ENCODE results near the gene PIAS4. TPM values are rescaled to one million over a fixed set of nuclear protein-coding genes. Genes with fewer than 3 reads are reported as not detected.
A peak's percentile ranks its signal among the peaks of the same experiment; 100 is the strongest.
"Not testable (repeated sequence)": the region's sequence is repeated elsewhere in the genome, so short reads cannot be mapped to it uniquely, and the experiment has no call there.

PIAS4 gene, protein sequence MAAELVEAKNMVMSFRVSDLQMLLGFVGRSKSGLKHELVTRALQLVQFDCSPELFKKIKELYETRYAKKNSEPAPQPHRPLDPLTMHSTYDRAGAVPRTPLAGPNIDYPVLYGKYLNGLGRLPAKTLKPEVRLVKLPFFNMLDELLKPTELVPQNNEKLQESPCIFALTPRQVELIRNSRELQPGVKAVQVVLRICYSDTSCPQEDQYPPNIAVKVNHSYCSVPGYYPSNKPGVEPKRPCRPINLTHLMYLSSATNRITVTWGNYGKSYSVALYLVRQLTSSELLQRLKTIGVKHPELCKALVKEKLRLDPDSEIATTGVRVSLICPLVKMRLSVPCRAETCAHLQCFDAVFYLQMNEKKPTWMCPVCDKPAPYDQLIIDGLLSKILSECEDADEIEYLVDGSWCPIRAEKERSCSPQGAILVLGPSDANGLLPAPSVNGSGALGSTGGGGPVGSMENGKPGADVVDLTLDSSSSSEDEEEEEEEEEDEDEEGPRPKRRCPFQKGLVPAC
- 10 to 100 TPM; 34.4 to 34.9 TPM for total RNA-seq
- 1 to 10 TPM; 3.2 to 4.9 (median 4.5) TPM for polyA plus RNA-seq
- 10.0 to 35.3 (median 26.4) reads per million in 6 experiments for total RNA-seq

DNA sequence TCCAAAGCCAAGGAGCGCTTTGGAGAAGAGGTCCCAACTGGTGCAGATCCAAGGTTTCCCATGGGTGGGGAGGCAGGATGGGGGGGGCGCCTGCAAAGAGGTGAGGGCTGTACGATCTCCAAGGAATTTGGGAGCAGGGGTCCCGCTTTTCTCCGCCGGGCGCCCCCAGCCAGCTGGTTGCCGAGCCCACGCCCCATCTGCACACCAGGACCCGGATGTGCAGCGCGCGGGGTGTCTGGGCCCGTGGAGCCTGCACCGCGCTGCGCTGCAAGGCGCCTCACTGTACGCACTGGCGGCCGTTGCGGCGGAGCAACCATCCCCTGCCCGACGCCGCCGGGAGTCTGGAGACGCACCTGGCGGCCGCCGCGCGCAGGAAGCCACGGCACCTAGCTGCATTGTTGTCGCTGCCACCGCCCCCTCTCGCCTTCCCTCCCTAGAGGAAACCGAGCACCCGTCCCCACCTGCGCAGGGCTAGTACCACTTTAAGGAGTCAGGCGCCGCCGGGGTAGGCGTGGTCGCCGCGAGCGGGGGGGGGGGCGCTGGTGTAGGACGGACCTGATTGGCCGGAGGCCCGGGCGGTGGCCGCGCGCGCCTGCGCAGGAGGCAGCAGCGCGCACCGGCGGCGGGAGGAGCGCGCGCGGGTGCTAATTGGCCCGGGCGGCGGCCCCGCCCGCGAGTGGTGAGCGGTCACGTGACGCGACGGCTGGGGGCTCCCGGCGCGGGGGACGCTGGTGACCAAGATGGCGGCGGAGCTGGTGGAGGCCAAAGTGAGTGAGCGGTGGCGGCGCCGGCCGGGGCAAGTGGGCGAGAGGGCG, at the start of gene PIAS4:
Gene PIAS4 (plus strand): TSS at position 716 of the 815 bp plus-strand sequence. CDS start 25 bp downstream, at position 741.
- Mint-ChIP-seq H3K36me3 (peaks cover 0 to 2% (median 0%) of the 10 kb centered on the region in 3 donors), H3K4me1 (peaks cover 11 to 39% (median 29%) of the 10 kb centered on the region in 4 donors), H3K9me3 (no peaks in the 10 kb centered on the region), H3K4me3 (peak within 1 kb of the TSS; percentile 79 to 93 (median 87)), H3K27ac (peak within 1 kb of the TSS; percentile 71 to 91 (median 85)), H3K27me3 (no peaks in the 10 kb centered on the region)
- ATAC-seq (peak; percentile 90 to 91), DNase-seq (peak; percentile 88 to 99 (median 94))
- POLR2A ChIA-PET = interaction anchor here (0.6 to 3.5 kb wide), 26 partner anchors 13 to 893 kb away, joined by 3 to 46 read pairs (median 4); partner anchors contain the start of genes DAPK3, EEF2, MRPL54 and ZBTB7A

DNA sequence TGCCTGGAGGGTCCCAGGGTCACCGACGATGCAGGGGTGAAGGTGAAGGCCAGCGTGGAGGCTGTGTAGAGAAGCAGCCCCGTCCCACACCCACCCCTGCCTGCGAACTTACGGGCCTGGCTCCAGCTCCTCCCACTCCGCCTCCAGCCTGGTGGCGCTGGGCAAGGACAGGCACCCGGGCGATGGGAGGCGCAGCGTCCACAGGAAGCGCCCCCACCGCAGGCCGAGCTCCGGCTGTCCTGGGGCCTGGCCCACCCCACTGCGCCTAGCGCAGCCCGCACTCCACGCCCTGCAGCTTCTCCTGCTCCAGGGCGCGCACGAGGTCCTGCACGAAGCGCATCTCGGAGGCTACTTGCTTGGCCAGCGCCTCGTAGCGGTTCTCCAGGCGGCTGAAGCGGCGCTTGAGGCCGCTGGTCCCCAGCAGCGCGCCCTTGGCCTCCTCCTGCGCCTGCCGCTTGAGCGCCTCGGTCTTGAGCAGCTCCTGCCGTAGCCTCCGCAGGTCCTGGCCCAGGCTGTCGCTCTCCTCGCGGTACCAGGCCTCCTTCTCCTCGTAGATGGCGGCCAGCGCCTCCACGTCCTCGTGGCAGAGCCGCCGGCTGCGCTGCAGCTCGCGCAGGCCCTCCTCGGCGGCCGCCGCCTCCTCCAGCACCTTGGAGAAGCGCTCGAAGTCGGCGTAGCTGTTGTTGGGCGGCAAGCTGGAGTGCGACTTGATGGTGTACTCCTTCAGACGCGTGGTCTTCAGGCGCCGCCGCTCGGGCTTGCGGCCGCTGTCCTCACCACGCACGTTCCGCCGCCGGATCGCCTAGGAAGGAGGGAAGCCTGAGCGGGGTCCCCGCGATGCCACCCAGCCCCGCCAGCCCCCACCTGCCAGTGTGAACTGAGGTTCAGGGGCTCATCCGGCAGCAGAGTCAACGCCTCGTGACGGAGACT, 48.4 kb upstream of the PIAS4 start:
- Mint-ChIP-seq H3K27me3 (no peaks in the 10 kb centered on the region), H3K27ac (no peak overlapping the region), H3K4me1 (no peaks in the 10 kb centered on the region), H3K9me3 (no peaks in the 10 kb centered on the region), H3K36me3 (peaks cover 0 to 52% (median 0%) of the 10 kb centered on the region in 3 donors), H3K4me3 (no peak overlapping the region)
- POLR2A ChIA-PET = interaction anchor here (0.5 kb wide), 1 partner anchor 9 kb away, joined by 3 read pairs; no protein-coding TSS in a partner anchor
- ATAC-seq (no peak), DNase-seq (no peak)

DNA sequence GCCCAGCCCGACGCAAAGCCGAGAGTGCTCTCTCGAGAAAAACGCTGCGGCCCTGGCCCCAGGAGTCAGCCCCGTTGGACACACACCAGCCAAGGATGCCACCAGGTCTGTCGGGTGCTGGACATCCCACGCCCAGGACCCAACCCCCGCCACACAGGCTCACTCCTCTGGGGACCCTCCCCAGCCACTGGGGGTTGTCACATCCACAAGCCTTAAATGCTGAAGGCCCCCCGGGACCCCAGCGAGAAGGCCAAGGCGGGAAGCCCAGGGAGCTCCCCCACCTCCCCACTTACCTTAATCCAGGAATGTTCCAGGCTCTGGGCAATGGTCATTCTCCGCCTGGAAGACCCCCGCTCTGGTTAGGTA, 47.8 kb upstream of the PIAS4 start:
- Mint-ChIP-seq H3K4me1 (no peaks in the 10 kb centered on the region), H3K27ac (no peak overlapping the region)
- POLR2A ChIA-PET = interaction anchor here (0.5 kb wide), 1 partner anchor 9 kb away, joined by 3 read pairs; no protein-coding TSS in a partner anchor

DNA sequence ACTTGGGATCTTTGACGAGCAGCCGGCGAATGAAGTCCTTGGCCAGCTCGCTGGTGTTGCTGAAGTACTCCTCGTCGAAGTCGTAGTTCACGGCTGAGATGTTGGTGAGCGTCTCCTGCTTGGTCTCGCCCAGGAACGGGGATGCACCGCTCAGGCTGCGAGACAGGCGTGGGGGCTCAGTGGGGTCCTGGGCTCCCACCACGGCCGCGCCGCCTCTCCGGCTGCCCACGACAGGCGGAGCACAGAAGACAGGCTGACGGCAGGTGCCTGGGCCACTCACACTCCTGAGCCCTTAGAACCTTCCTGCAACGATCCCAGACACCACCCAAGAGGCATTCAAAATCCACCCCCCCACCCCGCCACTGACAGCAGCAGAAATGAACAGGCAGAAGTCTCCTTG, 46.5 kb upstream of the PIAS4 start:
- Mint-ChIP-seq H3K4me3 (no peak overlapping the region), H3K9me3 (no peaks in the 10 kb centered on the region), H3K27ac (no peak overlapping the region), H3K36me3 (peaks cover 0 to 62% (median 0%) of the 10 kb centered on the region in 3 donors), H3K4me1 (peaks cover 0 to 7% (median 0%) of the 10 kb centered on the region in 4 donors), H3K27me3 (no peaks in the 10 kb centered on the region)
- DNase-seq = no peak
- POLR2A ChIA-PET = no interaction called here
- ATAC-seq = no peak

More for the DNA sequence above, 47.8 kb upstream of the PIAS4 start:
- no peak for ATAC-seq
- DNase-seq = no peak
- peaks cover 0 to 55% (median 0%) of the 10 kb centered on the region in 3 donors for H3K36me3 Mint-ChIP-seq
- H3K4me3 Mint-ChIP-seq = no peak overlapping the region
- no peaks in the 10 kb centered on the region for H3K27me3 Mint-ChIP-seq
- H3K9me3 Mint-ChIP-seq = no peaks in the 10 kb centered on the region

DNA sequence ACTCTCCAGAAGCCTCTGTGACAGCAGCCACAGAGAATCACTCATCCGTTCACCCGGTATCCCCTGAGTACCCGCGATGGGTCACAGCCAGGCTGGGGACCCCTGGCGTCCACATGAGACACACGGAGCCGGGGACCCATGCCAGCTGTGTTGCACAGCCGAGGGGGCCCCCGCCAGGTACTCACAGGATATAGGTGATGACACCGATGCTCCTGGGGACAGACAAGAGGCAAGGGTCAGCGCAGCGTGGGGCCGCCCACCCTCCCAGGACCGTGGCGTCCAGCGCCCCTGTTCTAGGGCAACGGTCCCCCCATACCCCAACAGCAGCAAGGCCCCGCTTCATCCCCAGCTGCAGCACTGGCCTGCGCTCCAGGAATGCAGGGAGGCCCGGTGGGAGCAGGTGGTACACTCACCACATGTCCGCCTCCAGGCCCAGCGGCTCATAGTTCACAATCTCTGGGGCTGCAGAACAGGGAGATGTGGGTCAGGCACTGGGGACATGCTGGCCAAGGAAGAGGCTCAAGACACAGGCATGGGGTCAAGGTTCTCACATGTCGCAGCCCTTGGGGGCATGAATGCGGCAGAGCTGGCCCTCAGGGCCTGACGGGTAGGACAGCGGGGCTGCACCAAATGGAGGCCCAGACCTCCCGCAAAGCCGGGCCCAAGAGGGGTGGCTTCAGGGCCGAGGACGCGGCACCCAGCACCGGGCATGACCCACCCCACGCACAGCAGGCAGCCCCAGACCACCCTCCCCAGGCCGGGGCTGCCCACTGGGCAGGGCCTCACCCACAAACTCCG, 43.9 kb upstream of the PIAS4 start:
- DNase-seq (no peak), ATAC-seq (no peak)
- H3K4me3 Mint-ChIP-seq = no peak overlapping the region
- no peaks in the 10 kb centered on the region for H3K9me3 Mint-ChIP-seq
- H3K27me3 Mint-ChIP-seq = no peaks in the 10 kb centered on the region
- POLR2A ChIA-PET = interaction anchor here (0.5 kb wide), 2 partner anchors 43 to 1659 kb away, joined by 3 to 5 read pairs; no protein-coding TSS in a partner anchor
- H3K36me3 Mint-ChIP-seq = peaks cover 0 to 61% (median 2%) of the 10 kb centered on the region in 3 donors
- H3K4me1 Mint-ChIP-seq = peaks cover 0 to 22% (median 3%) of the 10 kb centered on the region in 4 donors
- no peak overlapping the region for H3K27ac Mint-ChIP-seq

DNA sequence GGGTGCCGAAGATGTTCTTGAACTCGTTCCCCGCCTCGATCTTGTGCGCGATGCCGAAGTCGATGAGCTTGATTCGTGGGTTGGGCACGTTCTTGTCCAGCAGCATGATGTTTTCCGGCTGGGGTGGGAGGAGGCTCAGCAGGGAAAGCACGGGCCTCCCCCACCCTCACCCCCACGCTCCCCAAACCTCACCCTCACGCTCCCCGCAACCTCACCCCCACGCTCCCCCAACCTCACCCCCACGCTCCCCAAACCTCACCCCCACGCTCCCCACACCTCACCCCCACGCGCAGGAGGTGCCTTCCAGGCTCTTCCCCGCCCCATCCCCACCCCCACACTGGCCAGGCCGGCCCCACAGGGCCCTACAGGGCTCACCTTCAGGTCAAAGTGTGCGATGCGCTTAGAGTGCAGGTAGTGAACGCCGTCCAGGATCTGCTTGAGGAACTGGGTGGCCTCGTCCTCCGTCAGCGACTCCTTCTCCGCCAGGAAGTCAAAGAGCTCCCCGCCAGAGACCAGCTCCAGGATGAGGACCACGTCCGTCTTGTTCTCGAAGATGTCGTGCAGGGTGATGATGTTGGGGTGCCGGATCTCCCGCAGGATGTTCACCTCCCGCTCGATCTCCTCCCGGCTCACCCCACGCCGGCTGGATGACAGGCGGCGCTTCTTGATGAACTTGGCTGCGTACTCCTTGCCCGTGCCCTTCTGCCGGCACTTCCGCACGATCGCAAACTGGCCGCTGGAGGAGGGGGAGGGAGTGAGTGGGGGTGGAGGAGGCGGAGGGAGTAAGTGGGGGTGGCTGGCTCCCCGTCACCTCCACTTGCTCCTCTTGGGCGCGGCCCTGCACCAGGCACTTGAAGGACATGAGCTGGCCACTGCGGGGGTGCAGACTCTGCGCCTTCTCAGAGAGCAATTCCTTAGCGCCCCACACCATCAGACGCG, 43.0 kb upstream of the PIAS4 start:
- ATAC-seq (no peak), DNase-seq (no peak)
- POLR2A ChIA-PET = interaction anchor here (0.5 kb wide), 2 partner anchors 43 to 1660 kb away, joined by 3 to 5 read pairs; no protein-coding TSS in a partner anchor
- no peak overlapping the region for H3K27ac Mint-ChIP-seq
- no peak overlapping the region for H3K4me3 Mint-ChIP-seq
- peaks cover 0 to 66% (median 2%) of the 10 kb centered on the region in 3 donors for H3K36me3 Mint-ChIP-seq
- H3K9me3 Mint-ChIP-seq = no peaks in the 10 kb centered on the region
- peaks cover 5 to 31% (median 7%) of the 10 kb centered on the region in 4 donors for H3K4me1 Mint-ChIP-seq
- H3K27me3 Mint-ChIP-seq = no peaks in the 10 kb centered on the region

DNA sequence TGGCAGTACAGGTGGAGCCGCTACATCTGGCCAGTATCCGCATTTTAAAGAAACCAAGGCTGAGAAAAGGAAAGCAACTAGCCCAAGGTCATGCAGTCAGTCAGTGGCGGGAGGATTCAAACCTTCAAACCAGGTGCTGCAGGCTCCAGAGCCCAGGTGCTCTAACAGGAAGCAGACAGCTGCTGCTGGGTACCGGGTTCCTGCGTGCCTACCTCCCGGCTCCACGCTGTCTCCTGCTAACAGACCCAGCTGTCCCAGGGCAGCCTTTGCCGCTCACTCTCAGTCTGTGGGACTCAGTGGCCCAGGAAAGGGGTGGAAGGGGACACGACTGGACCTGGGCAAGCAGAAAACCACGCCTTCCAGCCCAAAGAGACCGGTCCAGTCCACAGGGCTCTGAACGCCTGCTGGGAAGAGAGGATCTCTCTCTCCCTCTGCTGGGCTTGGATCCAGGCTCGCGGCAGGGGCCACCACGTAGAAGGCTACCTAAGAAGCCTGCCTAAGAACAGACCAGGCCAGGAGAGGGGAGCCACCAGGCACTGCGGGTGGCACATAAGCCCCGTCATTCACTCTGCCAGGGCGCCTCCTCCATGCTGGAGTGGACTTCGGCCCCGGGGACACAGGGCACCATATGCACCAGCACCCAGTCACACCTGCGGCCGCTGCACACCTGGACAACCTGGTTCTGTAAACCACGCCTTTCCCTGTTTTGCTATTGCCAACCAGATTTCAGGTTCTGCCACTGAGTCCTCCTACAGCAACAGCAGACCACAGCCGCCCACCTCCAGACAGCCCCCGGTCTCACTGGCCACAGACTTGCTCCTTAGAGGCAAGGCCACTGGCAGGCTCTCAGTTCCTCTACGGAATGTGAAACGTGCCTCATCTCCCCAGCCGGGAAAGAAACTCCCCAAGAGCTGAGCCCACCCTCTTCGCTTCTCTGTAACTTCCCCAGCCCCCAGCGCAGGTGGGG, 41.2 kb upstream of the PIAS4 start:
- Mint-ChIP-seq H3K9me3 (no peaks in the 10 kb centered on the region), H3K27ac (peak overlapping the region in 2 of 10 donors; percentile 38 to 53), H3K36me3 (peaks cover 0 to 52% (median 2%) of the 10 kb centered on the region in 3 donors), H3K27me3 (no peaks in the 10 kb centered on the region), H3K4me1 (peaks cover 16 to 44% (median 21%) of the 10 kb centered on the region in 4 donors), H3K4me3 (peak overlapping the region in 3 of 10 donors; percentile 6 to 27 (median 14))
- POLR2A ChIA-PET = no interaction called here
- DNase-seq (no peak), ATAC-seq (no peak)

DNA sequence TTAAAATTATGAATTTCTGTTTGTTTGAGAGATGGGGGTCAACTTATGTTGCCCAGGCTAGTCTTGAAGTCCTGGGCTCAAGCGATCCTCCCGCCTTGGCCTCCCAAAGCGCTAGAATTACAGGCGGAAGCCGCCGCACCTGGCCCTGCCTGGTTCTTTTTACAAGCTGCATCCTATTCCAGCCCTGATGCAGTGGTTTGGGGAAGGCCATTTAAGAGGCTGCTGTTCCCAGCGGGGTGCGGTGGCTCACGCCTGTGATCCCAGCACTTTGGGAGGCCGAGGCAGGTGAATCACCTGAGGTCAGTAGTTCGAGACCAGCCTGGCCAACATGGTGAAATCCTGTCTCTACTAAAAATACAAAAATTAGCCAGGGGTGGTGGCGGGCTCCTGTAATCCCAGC, 39.6 kb upstream of the PIAS4 start:
- not testable (repeated sequence) for H3K27me3 Mint-ChIP-seq, DNase-seq, H3K9me3 Mint-ChIP-seq, ATAC-seq
- peaks cover 0 to 40% (median 2%) of the 10 kb centered on the region in 3 donors for H3K36me3 Mint-ChIP-seq
- POLR2A ChIA-PET = interaction anchor here (0.5 to 1.7 kb wide), 4 partner anchors 8 to 77 kb away, joined by 3 to 12 read pairs (median 3); partner anchors contain the start of gene EEF2
- H3K27ac Mint-ChIP-seq = peak overlapping the region in 1 of 10 donors; percentile 53
- H3K4me3 Mint-ChIP-seq = peak overlapping the region in 1 of 10 donors; percentile 48
- peaks cover 16 to 45% (median 23%) of the 10 kb centered on the region in 4 donors for H3K4me1 Mint-ChIP-seq
